ENCODE measurements around the gene GDI1.

DNA sequence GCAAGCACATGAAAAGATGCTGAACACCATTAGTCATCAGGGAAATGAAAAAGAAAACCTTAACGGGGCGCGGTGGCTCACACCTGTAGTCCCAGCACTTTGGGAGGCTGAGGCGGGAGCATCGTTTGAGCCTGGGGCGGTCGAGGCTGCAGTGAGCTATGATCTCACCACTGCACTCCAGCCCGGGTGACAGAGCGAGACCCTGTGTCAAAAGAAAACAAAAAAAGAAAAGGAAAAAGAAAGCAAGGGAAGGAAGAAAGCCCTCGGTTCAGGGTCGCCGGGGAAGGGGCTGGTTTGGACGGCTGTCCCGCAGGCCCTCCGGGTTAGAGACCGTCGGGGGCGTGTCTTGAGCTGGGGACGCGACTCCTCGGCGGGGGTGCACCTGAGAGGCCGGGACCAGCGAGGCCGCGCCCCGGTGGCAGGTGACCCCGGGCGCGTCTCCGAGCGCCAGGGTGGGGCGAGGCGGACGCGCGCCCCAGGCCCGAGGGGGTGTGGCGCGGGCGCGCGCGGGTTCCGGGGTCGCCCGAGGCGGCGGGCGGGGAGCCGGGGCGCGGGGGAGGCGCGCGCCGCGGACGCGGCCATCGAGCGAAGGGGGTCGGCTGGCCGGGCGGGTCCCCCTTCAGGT lies 20.6 kb downstream of the GDI1 start:
- TF ChIP-seq, protein P1, sequence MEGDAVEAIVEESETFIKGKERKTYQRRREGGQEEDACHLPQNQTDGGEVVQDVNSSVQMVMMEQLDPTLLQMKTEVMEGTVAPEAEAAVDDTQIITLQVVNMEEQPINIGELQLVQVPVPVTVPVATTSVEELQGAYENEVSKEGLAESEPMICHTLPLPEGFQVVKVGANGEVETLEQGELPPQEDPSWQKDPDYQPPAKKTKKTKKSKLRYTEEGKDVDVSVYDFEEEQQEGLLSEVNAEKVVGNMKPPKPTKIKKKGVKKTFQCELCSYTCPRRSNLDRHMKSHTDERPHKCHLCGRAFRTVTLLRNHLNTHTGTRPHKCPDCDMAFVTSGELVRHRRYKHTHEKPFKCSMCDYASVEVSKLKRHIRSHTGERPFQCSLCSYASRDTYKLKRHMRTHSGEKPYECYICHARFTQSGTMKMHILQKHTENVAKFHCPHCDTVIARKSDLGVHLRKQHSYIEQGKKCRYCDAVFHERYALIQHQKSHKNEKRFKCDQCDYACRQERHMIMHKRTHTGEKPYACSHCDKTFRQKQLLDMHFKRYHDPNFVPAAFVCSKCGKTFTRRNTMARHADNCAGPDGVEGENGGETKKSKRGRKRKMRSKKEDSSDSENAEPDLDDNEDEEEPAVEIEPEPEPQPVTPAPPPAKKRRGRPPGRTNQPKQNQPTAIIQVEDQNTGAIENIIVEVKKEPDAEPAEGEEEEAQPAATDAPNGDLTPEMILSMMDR (conservative IDR thresholded peaks at IDR 0.05; ENCODE audit: low read depth, low read length), result no peak
- no peak for TF ChIP-seq CHD1 (IDR thresholded peaks at IDR 0.05; ENCODE audit: low read depth, low read length)
- no peak for TF ChIP-seq POLR2A (IDR thresholded peaks at IDR 0.05; ENCODE audit: low read depth, low read length)
- no peak for TF ChIP-seq MAFK (IDR thresholded peaks at IDR 0.05; ENCODE audit: low read depth, low read length)
- TF ChIP-seq, protein P2, sequence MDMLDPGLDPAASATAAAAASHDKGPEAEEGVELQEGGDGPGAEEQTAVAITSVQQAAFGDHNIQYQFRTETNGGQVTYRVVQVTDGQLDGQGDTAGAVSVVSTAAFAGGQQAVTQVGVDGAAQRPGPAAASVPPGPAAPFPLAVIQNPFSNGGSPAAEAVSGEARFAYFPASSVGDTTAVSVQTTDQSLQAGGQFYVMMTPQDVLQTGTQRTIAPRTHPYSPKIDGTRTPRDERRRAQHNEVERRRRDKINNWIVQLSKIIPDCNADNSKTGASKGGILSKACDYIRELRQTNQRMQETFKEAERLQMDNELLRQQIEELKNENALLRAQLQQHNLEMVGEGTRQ (IDR thresholded peaks at IDR 0.05; ENCODE audit: low read depth, low read length), result no peak
- TF ChIP-seq, protein P3, sequence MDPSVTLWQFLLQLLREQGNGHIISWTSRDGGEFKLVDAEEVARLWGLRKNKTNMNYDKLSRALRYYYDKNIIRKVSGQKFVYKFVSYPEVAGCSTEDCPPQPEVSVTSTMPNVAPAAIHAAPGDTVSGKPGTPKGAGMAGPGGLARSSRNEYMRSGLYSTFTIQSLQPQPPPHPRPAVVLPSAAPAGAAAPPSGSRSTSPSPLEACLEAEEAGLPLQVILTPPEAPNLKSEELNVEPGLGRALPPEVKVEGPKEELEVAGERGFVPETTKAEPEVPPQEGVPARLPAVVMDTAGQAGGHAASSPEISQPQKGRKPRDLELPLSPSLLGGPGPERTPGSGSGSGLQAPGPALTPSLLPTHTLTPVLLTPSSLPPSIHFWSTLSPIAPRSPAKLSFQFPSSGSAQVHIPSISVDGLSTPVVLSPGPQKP (IDR thresholded peaks at IDR 0.05; ENCODE audit: borderline replicate concordance, low read depth, low read length), result no peak
- no peak for TF ChIP-seq RCOR1 (IDR thresholded peaks at IDR 0.05; ENCODE audit: insufficient replicate concordance, low read length)
